Mucosa of gallbladder (tissue), 1 donor: ENCODE results near the gene DNAJB13. TPM values are rescaled to one million over a fixed set of nuclear protein-coding genes. Genes with fewer than 3 reads are reported as not detected.

Experiments used
- DNase-seq: peaks from one replicate; pipeline ENCODE4 v3.0.0-alpha.2; 2020; ENCODE audit warnings: low spot score
- total RNA-seq: library from RNA; stranded (reverse); gene quantifications from one replicate; pipeline ENCODE4 v1.2.1, GENCODE V29; 2021
- donor health status: DM: no; HTN: no; CAD: no.

DNAJB13 gene
- total RNA-seq, 1 donor from 2014 or later, result 10.2 TPM

DNA sequence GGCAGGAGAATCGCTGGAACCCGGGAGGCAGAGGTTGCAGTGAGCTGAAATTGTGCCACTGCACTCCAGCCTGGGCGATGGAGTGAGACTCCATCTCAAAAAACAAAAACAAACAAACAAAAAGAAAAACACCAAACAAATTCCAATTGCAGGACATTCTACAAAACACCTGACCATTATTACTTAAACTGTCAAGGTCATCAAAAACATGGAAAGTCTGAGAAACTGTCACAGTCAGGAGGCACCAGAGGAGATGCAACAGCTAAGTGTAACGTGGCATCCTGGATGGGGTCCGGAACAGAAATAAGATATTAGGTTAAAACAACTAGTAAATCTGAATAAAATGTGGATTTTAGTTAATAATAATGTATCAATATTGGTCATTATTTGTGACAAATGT lies 914 bp upstream of the DNAJB13 start:
- DNase-seq, result no peak

DNA sequence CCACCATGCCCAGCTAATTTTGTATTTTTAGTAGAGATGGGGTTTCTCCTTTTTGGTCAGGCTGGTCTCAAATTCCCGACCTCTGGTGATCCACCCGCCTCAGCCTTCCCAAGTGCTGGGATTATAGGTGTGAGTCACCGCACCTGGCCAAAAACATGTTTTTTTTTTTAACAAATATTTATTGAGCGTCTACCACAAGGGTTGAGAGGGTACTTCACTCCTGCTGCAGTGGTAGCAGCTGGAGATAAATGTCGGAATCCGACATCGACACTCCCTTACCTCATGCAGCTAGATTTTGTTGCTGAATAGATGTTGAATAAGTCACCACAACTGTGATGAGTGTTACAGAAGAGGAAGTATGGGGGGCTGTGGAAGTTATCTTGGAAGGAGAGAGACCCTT lies 971 bp downstream of the DNAJB13 start:
- no peak for DNase-seq

- no peak for DNase-seq
These were observed 6.2 kb downstream of the DNAJB13 start for GRCh38 chr11:73956876-73957653.

- no peak for DNase-seq
These were observed 7.0 kb downstream of the DNAJB13 start for GRCh38 chr11:73957654-73958361.

DNA sequence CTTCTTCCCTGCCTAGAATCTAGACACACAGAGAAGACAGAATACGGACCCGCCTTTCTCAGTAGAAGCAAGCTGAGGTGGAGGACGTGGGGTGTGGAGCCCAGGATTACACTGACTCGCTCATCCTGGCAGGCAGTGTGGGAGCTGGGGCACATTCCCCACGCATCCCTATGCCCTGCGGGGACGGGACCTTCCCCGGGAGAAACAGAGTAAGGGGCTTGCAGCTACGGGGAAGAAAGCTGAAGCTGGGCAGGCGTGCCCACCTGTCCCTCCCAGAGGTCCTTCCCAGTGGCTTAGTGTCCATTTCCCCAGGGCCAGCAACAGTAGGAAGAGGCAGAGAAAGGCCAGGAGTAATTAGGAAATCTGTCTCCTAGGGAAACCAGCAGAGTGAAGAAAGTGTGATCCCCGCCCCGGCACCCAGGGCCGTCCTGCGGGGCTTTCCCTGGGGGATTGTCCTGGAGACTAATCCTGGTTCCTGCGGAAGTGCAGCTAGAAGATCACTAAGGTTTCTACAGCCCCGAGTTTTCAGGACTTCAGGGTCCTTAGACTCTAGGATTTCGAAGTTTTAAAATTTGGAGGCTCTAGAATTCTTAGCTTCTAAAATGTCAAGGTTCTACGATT lies 7.8 kb downstream of the DNAJB13 start:
- no peak for DNase-seq

- DNase-seq, result no peak
These were observed 10.5 kb downstream of the DNAJB13 start for GRCh38 chr11:73961321-73961720.

DNA sequence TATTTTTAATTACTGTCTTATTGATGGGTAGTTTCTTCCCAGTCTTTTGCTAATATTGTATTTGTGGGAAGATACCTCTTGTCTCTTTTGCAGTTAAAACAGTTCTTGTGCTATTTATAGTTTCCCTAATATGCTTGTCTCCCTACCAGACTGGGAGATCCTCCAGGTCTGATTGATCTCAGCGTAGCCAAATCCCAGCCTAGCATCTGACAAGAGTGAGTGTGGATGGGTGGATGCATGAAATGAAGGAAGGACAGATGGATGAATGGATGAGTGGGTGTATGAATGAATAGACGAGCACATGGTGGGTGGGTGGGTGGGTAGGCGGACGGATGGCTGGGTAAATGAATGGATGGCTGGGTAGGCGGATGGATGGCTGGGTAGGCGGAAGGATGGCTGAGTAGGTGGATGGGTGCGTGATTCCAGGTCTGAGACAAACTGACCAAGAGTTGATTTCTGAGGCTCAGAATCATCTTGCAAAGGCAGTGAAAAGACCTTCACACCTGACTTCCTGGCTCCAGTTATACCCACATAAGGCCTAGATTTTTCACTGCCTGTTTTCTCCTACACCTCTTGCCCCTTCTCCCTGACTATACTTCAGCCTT lies 11.4 kb downstream of the DNAJB13 start:
- no peak for DNase-seq

GRCh38 chr11:73963861-73964260 lies 13.0 kb downstream of the DNAJB13 start:
- DNase-seq, result no peak

GRCh38 chr11:73965076-73965763 lies 14.4 kb downstream of the DNAJB13 start:
- DNase-seq, result no peak

- DNase-seq, result no peak
These were observed 14.9 kb downstream of the DNAJB13 start for GRCh38 chr11:73965764-73966121.

GRCh38 chr11:73968356-73968966 lies 17.6 kb downstream of the DNAJB13 start:
- DNase-seq, result no peak

DNA sequence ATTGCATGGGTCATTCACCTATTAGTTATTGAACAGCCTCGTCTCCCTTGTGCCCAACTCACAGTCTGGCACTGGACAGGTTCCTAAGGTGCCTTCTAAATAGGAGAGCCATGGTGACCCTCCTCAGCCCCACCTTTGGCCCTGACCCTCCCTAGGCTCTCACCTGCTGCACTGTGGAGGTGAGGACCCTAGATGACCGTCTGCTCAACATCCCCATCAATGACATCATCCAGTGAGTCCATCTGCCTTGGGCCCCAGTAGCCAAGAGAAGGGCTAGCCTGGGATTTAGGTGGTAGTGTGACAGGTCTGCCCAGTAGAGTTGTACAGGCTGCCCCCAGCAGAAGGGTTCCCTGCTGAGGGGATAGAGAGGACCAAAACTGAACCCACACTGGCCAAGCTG lies 18.3 kb downstream of the DNAJB13 start:
- DNase-seq, result no peak

DNA sequence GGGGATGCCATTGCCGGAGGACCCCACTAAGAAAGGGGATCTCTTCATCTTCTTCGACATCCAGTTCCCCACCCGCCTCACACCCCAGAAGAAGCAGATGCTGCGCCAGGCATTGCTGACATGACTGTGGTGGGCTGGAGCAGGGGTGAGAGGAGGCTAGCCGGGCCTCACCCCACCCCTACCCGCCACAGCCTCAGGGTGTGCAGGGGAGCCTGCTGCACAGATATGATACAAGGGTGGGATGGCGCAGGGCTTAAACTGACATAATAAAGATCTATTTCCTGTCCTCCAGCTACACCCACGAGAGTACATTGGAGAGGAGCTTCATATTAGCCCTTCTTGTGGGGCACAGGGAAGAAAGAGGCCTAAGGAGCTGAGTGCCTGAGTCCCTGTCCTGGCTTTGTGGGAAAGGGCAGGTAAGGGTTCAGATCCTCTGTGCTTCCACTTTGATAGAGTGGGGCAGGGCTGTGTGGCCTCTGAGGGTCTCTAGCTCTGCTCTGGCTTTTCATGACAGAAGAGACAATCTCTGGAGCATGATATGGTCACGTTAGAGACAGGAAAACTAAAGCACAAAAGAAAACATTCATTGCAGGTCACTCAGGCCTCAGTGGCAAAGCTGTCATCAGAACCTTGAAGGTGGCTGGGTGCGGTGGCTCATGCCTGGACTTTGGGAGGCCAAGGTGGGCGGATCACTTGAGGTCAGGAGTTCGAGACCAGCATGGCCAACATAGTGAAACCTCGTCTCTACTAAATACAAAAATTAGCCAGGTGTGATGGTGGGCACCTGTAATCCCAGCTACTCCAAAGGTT lies 19.4 kb downstream of the DNAJB13 start:
- no peak for DNase-seq

DNA sequence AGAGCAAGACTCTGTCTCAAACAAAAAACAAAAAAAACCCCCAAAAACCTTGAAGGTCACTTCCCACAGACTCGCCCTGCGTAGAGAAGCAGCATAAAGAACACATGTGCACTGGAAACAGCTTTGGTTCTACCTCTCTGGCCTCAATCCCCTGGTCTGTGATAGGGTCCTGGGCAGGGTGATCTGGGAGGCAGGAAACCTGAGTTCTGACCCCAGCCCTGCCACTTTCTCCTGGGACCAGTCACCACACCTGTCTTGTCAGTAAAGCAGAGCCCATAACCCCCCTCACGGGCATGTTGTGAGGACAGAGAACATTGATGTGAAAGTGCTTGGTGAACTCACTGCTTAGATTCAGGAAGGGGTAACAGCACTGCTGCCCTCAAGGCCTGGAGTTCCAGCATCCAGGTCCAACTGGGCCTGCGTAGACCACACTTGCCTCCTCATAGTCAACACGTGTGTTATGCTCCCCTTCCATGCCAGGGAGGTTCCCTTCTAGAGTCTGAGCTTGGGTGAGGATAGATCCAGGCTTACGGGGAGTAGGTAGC lies 20.4 kb downstream of the DNAJB13 start:
- DNase-seq, result no peak

DNA sequence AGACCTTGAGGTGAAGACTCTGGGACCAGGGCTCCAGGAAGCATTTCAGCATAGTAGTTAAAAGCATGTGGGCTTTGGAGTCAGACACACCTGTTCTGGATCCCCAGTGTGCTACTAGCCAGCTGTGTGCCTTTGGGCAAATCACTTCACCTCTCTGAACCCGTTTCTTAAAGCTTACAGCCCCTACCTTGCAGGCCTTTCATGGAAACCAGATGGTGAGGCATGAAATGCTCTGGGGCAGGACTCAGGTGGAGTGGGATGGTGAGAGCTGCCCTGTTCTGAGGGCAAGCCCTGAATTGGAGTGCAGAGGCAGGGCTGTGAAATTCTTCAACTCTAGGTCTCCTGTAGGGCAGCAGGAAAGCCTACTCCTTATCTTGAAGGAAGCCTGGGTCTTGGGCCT lies 21.4 kb downstream of the DNAJB13 start:
- no peak for DNase-seq

DNA sequence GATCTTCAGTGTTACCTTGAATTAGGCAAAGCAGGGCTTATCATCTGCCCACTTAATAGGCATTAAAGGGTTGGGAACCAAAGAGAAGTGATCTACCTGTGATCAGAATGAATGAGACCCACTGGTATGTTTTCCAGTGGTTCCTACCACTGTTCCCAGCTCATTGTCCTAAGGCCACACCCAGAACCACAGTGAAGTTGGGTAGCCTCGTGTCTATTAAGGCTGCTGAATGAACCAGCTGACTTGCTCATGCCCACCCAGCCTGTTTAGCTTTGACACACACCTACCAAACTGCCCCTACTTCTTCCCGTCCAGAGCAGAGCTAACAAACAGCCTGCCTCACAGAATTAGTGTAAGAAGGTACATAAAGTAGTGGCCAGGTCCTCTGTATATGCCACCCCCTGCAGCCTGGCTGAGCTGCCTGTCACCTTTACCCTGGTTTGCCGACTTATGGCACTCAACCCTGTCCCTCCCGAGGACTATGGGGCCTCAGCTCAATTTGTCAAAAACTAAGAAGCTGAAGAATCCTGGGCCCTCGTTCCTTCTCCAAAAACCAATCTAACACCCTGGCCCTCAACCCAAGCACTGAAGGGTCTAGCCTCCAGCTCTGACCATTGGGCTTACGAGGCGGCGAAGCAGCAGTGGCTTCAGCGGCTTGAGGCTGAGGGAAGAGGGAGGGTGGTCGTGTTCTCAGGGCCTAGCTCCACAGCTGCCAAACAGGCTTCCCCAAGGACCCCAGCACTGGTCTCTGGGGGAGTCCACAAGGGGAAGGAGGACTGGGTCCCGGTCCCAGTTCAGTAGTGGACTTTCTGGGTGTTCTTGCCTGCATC lies 22.0 kb downstream of the DNAJB13 start:
- DNase-seq, result no peak

- DNase-seq, result no peak
These were observed 24.0 kb downstream of the DNAJB13 start for GRCh38 chr11:73974604-73975478.

GRCh38 chr11:73975479-73975757 lies 24.6 kb downstream of the DNAJB13 start:
- DNase-seq, result no peak
